Activated effector memory CD4-positive, alpha-beta T cell treated with anti-CD3 and anti-CD28 coated beads, Interleukin-2, amount 50 U/mL, for 16 hours (primary cell): ENCODE measurements around the gene FAM156B.
"Not testable (repeated sequence)": the region's sequence is repeated elsewhere in the genome, so short reads cannot be mapped to it uniquely, and the experiment has no call there.

Experiments
- DNase-seq: peaks from one replicate; pipeline ENCODE4 v3.0.0-alpha.2; 2020

The FAM156B gene

GRCh38 chrX:52896855-52897709 is at the start of gene FAM156B:
FAM156B (plus strand) TSS chrX:52897330; CDS start chrX:52907226, 9,896 bp downstream.
- not testable (repeated sequence) for DNase-seq

- no peak for DNase-seq
Measured at GRCh38 chrX:52852110-52852860, 44.8 kb upstream of the FAM156B start.

GRCh38 chrX:52856991-52857525 is 40.1 kb upstream of the FAM156B start:
- DNase-seq, result not testable (repeated sequence)

GRCh38 chrX:52865343-52865998 is 31.7 kb upstream of the FAM156B start:
- DNase-seq, result no peak

- DNase-seq, result no peak
Measured at GRCh38 chrX:52867610-52868348, 29.4 kb upstream of the FAM156B start, which contains the start of gene XAGE3. XAGE3 (minus strand) TSS chrX:52868083; CDS start chrX:52867133, 950 bp downstream.

GRCh38 chrX:52870046-52870445 is 27.1 kb upstream of the FAM156B start:
- DNase-seq, result no peak

GRCh38 chrX:52873825-52874224 is 23.3 kb upstream of the FAM156B start:
- DNase-seq, result not testable (repeated sequence)

GRCh38 chrX:52874661-52875060 is 22.5 kb upstream of the FAM156B start:
- DNase-seq, result no peak

- not testable (repeated sequence) for DNase-seq
Measured at GRCh38 chrX:52875436-52875835, 21.7 kb upstream of the FAM156B start.

GRCh38 chrX:52876386-52876785 is 20.7 kb upstream of the FAM156B start:
- DNase-seq, result not testable (repeated sequence)

GRCh38 chrX:52887459-52887858 is 9.7 kb upstream of the FAM156B start:
- DNase-seq, result not testable (repeated sequence)

GRCh38 chrX:52888090-52888489 is 9.0 kb upstream of the FAM156B start:
- DNase-seq, result not testable (repeated sequence)

- DNase-seq, result not testable (repeated sequence)
Measured at GRCh38 chrX:52896438-52896837, 692 bp upstream of the FAM156B start.

- DNase-seq, result not testable (repeated sequence)
Measured at GRCh38 chrX:52905531-52905930, 8.4 kb downstream of the FAM156B start.

GRCh38 chrX:52906072-52906471 is 8.9 kb downstream of the FAM156B start:
- not testable (repeated sequence) for DNase-seq

GRCh38 chrX:52907137-52907536 is 10.0 kb downstream of the FAM156B start:
- DNase-seq, result not testable (repeated sequence)

GRCh38 chrX:52907900-52908299 is 10.8 kb downstream of the FAM156B start:
- DNase-seq, result not testable (repeated sequence)

- DNase-seq, result not testable (repeated sequence)
Measured at GRCh38 chrX:52909313-52909969, 12.3 kb downstream of the FAM156B start.

- not testable (repeated sequence) for DNase-seq
Measured at GRCh38 chrX:52913681-52914080, 16.6 kb downstream of the FAM156B start.

- not testable (repeated sequence) for DNase-seq
Measured at GRCh38 chrX:52914704-52915103, 17.6 kb downstream of the FAM156B start.

GRCh38 chrX:52923781-52924241 is 26.7 kb downstream of the FAM156B start:
- no peak for DNase-seq
